Astrocyte (in vitro differentiated cells and primary cell): ENCODE data around the gene PIAS2.

ENCODE experiments used
- EZH2 ChIP-seq: IDR thresholded peaks from 2 replicates; pipeline ENCODE4 v1.6.1; 2012; ENCODE audit warnings: mild to moderate bottlenecking, low read length, inconsistent platforms; ENCODE audit not compliant: insufficient read depth
- TF ChIP-seq, protein P1 (sequence below): IDR thresholded peaks from 2 replicates; pipeline ENCODE4 v1.5.1; 2011; ENCODE audit warnings: low read depth, mild to moderate bottlenecking, inconsistent platforms, low read length, moderate library complexity; ENCODE audit not compliant: insufficient read depth

DNA sequence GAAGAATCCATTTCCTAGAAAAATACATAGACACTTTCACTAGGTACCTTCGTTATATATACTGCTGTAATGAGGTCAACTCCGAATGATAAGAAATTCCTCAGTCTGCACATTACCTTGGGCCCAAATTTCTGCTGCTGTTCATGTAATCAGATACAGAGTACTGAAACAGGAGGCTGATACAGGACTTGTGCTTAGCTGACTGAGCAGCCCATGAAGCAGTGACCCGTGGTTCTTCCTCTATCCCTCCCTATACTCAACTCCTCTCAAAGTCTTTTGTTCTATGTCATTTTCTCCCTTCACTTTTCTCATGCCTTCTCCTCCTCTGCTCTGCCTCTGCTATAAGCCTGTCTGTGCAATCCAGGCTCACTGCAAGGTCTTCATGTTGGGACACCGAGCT lies 102.9 kb downstream of the PIAS2 start:
- no peak for TF ChIP-seq EZH2
- TF ChIP-seq, protein P1, sequence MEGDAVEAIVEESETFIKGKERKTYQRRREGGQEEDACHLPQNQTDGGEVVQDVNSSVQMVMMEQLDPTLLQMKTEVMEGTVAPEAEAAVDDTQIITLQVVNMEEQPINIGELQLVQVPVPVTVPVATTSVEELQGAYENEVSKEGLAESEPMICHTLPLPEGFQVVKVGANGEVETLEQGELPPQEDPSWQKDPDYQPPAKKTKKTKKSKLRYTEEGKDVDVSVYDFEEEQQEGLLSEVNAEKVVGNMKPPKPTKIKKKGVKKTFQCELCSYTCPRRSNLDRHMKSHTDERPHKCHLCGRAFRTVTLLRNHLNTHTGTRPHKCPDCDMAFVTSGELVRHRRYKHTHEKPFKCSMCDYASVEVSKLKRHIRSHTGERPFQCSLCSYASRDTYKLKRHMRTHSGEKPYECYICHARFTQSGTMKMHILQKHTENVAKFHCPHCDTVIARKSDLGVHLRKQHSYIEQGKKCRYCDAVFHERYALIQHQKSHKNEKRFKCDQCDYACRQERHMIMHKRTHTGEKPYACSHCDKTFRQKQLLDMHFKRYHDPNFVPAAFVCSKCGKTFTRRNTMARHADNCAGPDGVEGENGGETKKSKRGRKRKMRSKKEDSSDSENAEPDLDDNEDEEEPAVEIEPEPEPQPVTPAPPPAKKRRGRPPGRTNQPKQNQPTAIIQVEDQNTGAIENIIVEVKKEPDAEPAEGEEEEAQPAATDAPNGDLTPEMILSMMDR = no peak
